Activated T-cell treated with anti-CD3 and anti-CD28 coated beads for 48 hours (primary cell): Measurements from ENCODE around the gene CREM.
"Not testable (repeated sequence)": the region's sequence is repeated elsewhere in the genome, so short reads cannot be mapped to it uniquely, and the experiment has no call there.

Experiments
- DNase-seq: peaks from one replicate; pipeline ENCODE4 v3.0.0-alpha.2; 2020; ENCODE audit warnings: low read depth

CREM gene

GRCh38 chr10:35194471-35194870 lies 67.8 kb downstream of the CREM start:
- DNase-seq = no peak

- no peak for DNase-seq
These were observed 68.3 kb downstream of the CREM start for GRCh38 chr10:35194906-35195305.

DNA sequence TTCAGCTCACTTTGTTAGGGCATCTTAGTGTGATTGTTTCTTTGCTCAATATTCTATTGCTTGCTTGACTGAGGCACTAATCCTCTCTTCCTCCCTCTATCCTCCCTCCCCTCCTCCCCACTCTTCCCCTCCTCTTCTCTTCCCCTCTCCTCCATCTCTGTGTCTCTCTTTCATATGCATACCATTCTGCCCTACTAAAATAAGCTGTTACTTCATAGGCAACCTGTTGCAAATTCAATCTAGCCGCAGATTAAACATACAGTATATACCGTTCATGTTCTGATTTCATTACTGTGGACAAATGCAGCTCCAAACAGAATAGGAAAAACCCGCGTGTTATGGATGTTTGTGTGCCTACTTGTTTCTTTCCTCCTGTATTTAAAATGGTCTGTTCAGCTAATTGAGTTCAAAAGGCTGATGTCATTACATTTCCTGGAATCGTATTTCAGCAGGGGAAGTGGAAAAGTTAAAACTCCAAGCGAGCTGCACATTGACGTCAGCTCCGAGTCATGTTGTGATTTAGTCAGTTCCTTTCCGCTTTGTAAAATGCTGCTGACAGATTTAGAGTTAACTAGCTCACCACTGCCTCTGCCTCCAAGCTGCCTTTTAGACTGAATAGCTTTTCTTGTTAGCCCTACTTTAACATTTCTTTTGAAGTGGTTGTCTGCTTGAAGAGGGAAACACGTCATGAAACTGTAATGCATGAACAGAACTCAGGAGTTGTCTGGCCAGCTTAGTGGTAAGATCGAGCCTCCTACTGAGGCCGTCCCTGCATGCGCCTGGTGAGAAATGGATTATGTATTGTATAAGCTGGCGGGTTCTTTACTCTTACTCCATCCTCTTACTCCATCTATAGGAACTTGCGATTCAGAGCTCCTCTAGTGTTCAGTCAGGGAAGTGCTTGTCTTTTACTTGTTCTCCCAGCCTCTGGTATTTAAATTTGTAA lies 69.0 kb downstream of the CREM start:
- DNase-seq = peak; percentile 55

- DNase-seq = no peak
These were observed 73.8 kb downstream of the CREM start for GRCh38 chr10:35200487-35200886.

DNA sequence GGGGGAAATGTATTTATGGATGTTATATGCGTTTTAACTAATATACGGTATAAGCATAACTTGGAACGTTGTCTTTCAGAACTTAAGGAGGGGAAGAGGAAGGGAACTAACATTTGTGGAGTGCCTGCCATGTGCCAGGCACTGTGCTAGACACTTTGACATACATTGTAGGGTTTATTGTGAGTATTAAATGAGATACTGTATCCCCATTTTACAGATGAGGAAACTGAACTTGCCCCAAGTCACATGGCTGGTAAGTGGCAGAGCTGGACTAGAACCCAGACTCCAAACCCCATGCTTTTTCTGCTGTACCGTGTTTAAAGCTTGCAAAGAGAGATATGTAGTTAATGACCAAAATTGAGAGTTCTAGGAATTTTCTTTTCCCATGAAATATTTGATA lies 74.6 kb downstream of the CREM start:
- no peak for DNase-seq

DNA sequence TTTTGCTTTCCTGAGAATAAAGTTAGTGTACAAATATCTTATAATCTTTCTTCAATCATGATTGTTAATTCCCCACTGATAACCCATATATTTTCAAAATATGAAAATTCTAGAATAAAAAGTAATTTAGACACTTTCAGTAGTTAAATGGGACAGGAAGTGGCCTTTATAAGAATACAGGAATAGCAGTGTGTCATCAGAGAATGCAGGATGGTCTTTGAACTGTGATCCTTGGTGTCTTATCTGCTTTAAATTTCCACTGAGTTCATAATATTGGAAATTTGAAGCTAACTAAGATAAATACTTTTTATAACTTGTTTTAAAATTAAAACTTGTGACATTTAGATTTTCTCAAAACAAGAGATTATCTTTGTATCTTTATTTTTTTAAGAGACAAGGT lies 75.4 kb downstream of the CREM start:
- DNase-seq = no peak

DNA sequence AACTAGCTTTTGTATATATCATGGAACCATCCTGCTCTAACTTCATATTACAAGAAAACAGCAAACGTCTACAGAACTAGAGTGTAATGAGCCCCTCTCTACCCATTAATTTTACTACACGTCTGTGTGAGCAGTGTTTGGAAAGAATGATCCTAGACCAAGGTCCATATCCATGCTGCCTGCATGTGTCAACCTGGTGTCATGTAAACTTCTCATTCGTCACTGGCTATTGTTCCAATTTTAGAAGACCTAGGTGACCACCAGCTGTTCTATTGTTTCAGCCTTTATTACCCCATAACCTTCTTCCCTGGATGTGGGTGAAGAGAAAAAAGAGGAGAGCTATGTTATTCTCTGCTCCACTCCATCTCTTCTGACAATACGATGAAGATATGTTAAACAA lies 77.1 kb downstream of the CREM start:
- DNase-seq = no peak

- no peak for DNase-seq
These were observed 78.1 kb downstream of the CREM start for GRCh38 chr10:35204650-35205319.

DNA sequence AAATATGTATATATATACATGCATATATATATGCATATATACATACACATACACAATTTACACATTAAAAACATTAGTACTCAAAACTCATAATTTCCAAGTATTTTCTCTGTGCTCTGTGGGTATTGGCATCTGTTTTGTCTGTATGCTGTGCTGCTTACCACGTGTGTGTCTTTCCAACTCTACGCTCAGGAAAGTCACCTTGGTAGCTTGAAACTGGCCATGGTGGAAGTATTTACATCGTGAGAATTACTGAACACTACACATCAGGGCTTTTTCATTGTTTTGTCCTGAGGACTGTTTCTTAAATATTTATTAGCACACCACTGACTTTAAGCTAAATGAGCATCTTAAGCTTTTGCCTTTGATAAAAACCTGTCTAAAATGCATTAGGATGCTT lies 79.6 kb downstream of the CREM start:
- no peak for DNase-seq

GRCh38 chr10:35208536-35208935 lies 81.9 kb downstream of the CREM start:
- no peak for DNase-seq

DNA sequence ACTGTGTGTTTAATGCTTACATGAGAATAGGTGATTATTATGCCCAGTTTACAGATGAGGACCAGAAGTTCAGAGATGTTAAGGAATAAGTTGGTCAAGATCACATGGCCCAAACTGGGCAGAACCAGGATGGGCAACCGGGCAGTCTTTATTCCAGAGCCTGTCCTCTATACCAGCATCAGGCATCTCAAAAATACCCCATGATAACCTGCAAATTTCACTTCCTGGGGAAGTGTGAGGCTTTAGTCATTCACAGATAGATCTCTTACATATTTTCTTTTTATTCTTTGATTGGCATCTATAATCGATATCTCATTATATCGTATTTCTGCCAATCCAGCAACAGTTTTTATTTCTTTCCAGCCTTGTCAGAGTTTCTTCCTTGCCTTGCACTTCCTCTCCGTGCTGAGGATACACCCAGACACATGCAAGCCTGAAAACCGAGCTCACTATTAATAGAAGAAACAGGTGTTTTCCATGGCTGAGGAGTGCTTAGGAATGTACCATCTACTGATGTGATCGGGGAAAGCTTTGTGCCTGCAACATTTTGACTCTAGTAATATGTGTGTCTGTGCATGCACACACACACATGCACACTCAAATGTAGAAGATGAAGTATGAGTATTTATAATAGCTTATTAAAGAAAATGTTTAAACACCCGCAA lies 82.4 kb downstream of the CREM start:
- no peak for DNase-seq

GRCh38 chr10:35210961-35211360 lies 84.3 kb downstream of the CREM start:
- no peak for DNase-seq

DNA sequence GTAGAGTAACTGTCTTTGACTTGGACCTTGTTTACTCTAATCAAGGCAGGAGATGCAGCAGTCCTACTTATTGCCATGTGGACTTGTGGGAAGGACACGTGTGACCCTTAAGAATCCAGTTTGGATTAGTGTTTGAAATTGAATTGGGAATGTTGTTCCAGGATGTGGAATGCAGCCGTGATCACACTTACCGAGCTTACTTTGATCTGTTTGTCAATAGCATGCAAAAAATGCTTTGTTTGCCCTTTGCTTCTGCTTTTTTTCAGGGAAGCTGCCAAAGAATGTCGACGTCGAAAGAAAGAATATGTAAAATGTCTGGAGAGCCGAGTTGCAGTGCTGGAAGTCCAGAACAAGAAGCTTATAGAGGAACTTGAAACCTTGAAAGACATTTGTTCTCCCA lies 84.7 kb downstream of the CREM start:
- DNase-seq = no peak

DNA sequence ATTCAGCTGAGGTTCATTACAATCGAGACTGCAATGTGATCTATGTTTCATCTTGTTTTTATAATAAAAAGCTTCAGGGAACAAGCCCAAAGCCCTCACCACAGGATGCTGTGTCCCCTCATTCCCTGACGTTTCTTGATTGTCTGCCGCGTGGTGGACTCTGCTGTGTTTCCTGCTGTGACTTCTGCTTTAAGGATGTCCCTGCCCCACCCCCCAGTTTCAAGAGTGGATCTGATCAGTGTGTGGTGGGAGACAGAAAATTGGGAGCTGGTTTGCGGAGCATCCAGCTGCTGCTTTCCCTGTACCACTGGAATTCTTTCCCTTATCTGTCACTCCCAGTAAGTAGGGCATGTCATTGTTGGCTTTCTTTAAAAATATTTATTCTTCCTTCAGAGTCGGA lies 86.2 kb downstream of the CREM start:
- no peak for DNase-seq

GRCh38 chr10:35213699-35214098 lies 87.1 kb downstream of the CREM start:
- DNase-seq = no peak

GRCh38 chr10:35214607-35215020 lies 88.0 kb downstream of the CREM start:
- no peak for DNase-seq

DNA sequence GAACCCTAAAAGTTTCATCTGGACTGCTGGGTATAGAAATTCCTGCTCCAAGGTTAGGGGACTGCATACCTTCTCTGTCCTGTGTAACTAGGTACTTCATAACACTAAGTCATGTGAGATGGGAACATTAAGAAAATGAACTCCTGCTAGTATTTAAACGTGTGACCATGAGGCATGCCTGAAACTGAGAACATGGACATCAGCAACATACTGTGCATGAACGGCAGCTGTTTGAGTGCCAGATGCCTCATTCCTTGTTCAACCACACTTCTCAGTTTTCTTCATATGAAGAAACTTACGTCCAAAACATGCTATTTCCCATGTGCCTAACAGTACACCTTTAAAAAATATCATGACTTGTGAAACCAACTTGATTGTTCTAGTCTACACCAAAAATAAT lies 88.5 kb downstream of the CREM start:
- no peak for DNase-seq

DNA sequence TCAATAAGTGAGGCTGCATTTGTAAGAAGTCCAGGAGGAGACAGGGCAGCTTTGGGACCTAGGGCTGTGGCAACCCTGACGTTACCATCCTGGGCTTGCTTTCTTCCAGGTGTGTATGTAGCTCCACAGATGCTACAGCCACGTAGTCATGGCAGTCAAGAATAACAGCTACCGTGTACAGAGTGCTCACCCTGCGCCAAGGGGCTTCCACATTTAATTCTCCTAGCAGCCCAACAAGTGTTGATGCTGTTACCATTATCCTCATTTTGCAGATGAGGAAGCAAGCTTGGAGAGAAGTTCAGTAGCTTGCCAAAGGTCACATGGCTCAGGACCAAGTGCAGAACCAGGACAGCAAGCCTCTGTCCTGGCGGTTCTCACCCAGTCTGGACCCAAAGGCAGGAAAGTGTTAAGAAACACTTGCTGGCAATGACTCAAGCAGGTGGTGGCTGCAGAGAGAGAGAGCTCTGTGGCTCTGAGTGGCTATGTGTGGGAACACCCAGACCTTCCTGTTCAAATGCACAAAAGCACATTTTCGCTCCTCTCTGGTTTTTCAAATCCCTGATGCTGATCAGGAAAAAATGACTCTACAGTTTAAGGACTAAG lies 89.8 kb downstream of the CREM start:
- DNase-seq = no peak

DNA sequence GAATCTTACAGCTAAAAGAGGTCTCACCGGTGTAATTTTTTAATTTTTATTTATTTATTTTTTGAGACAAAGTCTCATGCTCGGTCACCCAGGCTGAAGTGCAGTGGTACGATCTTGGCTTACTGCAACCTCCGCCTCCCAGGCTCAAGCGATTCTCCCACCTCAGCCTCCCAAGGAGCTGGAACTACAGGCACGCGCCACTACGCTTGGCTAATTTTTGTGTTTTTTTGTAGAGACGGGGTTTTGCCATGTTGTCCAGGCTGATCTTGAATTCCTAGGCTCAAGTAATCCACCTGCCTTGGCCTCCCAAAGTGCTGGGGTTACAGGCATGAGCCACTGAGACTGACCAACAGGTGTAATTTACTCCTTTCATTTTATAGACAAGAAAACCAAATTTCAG lies 90.3 kb downstream of the CREM start:
- DNase-seq = not testable (repeated sequence)

DNA sequence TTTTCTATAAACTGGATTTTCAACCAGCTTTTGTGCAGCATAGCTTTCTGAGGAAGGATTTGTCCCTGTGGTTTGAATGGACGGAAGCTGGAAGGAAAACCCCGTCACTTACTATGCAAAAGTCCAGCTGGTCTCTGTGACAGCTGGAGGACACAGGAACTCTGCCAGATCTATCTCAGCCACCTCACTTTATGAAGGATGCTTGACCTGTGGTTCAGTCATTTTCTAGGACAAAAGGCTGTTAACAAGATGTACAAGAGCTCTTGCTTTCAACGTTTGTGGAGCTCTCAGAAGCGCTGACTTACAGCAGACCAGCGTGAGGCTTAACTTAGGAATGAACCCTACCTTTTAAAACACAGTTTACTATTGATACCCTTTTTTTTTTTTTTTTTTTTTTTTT lies 90.8 kb downstream of the CREM start:
- no peak for DNase-seq

DNA sequence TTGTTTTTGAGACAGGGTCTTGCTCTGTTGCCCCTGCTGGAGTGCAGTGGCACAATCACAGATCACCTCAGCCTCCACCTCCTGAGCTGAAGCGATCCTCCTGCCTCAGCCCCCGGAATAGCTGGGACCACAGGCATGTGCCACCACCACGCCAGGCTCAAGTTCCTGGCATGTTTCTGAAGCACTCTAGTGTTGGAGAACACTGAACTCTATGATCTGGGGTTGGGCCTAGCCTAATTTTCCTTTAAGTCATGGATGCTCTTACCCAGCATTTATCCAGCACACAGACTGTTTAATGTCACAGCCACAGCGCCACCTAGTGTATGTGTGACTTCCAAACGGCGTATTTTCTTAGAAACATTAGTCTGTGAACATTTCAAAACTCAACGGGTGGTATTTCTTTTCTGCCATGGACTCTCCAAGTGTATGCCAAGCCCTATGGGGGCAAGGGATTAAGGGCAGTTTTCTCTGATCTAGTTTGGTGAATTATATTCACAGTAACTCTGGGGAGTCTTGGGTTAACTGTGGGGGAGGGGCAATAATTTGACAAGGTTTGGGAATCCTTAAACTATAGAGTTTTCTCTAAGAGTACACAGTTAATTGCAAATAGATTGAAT lies 91.8 kb downstream of the CREM start:
- peak; percentile 68 for DNase-seq

DNA sequence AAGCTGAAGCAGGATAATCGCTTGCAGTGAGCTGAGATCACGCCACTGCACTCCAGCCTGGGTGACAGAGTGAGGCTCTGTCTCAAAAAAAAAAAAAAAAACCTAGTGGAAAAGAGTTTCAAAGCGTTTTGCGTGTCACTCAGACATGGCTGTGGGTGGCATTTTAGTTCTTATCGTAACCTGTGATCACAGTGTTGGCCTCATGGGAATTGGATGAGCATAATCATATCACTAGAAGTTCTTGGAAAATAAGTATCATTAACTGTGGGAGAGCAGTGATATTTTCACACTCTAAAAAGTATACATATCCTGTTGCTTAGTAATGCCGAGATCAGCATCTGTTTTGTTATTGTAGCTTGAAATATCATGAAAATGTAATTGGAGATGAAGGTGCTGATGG lies 92.6 kb downstream of the CREM start:
- DNase-seq = no peak
